Endometrium (tissue), 2 donors: ENCODE results near the gene C3.
"Not testable (repeated sequence)": the region's sequence is repeated elsewhere in the genome, so short reads cannot be mapped to it uniquely, and the experiment has no call there.

Experiments
- FAIRE-seq: peaks from 2 replicates; lab custom pipeline; 2012; peaks lifted over from hg19 to GRCh38; lab: Jason Lieb, UNC
- donor health status: control.
- donor health status: control.

Gene C3

GRCh38 chr19:6662702-6663101, 57.7 kb downstream of the C3 start:
- FAIRE-seq: no peak

DNA sequence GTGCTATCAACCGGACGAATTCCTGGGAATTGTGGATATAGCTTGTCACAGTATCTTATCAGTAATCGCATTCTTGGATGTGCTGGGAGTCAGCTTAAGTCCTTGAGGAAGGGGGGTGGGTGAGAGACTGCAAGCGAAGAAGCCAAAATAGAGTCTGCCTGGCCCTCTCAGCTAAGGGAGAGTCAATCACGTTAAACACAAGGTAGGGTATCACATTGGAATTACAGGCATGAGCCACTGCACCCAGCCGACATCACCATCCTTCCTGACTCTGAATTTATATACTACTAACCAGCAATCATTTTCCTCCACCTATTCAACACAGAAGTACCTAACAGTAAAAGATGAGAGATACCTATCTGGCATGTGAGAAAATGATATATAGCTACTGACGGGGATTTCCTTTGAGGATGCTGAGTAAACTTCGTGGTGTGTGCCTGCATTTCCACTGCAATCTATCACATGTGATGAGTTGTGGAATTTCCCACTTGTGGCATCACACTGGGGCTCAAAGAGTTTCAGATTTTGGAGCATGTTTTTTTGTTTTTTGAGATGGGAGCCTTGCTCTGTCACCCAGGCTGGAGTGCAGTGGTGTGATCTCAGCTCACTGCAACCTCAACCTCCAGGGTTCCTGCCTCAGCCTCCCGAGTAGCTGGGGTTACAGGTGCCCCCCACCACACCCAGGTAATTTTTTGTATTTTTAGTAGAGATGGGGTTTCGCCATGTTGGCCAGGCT, 58.8 kb downstream of the C3 start:
- FAIRE-seq: not testable (repeated sequence)

DNA sequence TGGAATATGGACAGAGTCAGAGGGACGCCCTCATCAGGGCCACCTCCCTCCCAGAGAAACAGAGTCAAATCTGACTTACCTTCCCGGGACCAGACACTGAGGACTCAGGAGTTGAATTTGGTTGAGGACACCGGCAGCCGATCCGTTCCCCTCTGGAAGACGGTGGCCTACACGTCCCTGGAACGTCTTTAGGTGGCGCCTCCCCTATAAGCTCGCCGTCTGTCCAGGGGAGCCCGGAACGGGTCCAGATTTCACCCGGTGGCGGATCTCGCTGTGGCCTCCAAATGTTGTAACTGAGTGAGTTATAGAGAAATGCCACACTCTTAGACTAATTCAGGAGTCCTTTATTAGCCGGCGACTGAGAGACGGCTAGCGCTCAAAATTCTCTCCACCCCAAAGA, 59.5 kb downstream of the C3 start:
- no peak for FAIRE-seq

DNA sequence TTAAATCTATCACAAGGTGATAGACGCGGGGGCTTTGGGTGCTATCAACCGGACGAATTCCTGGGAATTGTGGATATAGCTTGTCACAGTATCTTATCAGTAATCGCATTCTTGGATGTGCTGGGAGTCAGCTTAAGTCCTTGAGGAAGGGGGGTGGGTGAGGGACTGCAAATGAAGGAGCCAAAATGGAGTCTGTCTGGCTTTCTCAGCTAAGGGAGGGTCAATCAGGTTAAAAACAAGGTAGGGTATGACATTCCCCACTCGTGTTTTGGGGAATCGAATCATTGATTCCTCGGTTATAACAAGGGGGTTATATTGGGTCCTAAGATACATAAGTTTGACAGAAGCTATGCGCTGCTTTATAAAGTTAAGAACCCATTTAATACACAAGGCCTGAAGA, 64.1 kb downstream of the C3 start:
- FAIRE-seq: not testable (repeated sequence)

DNA sequence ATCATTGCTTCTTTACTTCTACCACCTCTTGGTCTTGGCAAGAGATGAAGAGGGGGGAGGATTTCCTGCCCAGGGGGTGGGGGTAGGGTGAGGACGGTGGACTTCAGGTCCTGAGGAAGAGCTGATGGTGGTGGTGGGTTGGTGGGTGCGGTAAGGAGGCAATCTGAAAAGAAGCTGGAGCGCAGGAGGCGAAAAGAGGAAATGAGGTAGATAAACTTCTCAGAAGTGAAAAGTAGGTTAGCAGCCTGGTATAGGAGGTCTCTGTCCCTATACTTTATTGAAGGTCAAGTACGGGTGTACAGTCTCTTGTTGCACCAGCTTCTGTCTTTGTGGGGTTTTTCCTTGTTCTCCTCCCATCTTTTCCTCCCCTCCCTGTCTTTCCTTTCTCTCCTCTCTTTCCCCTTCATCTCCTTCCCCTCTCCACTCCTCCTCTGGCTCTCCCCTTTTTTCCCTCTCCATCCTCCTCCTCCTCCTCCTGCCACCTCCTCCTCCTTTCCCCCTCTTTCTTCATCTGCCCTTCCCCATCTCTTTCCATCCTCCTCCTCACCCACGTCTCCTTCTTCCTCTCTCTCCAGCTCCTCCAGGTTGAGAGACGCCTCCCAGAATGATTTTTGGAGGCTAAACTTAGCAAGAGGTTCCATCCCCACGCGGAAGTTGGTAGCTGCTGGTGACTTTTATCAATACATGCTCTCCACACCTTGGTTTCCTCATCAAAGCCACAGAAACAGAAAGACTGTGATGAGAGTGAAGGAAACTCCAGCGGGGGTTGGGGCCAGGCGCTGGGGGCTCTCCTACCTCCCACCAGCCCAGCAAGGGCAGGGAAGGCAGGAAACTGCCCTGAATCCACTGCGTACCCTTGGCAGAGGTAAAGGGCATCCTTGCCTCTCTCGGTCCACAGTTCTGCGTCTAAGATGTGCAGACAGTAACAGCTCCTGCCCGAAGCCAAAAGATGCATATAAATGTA, 65.8 kb downstream of the C3 start:
- FAIRE-seq: no peak

DNA sequence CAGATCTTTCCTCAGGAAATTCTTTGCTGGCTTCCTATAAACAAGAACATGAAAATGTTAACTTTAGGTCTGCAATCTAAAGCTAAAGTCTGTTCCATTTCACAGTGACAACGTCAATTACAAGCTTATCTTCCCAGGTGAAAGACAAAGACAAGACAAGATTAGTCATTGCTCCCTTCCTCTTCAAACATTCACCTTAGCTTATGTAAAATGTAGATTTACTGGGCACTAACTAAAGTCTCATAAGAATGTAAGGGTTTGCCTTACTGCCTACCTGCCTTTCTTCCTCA, 67.7 kb downstream of the C3 start:
- FAIRE-seq: no peak

DNA sequence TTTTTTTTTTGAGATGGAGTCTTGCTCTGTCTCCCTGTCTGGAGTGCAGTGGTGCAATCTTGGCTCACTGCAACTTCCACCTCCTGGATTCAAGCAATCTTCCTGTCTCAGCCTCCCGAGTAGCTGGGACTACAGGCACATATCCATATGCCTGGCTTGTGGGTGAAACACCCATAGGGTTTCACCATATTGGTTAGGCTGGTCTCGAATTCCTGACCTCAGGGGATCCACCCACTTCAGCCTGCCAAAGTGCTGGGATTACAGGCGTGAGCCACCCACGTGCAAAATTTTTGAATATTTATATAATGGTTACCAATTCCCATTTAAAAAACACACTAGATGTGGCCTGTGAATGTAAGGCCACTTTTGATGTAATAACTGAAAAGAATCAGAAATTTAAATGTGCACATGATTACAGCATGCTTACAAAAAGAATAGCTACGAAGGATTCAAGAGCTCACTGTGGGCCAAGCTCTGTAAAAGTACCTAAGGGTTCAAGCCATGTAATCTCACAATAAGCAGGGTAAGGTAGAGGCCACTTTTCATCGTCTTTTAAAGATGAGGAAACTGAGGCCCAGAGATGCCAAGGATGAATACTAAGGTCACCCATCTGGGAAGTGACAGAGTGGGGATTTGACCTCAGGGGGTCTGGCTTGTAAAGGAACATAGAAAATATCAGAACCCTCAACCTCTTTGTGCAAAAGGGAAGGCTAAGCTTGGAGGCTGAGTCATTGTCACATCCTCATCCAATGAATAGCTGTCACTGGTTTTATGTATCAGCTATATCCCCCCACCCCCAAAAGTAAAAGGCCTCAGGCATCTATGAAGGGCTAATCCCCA, 68.3 kb downstream of the C3 start:
- no peak for FAIRE-seq

DNA sequence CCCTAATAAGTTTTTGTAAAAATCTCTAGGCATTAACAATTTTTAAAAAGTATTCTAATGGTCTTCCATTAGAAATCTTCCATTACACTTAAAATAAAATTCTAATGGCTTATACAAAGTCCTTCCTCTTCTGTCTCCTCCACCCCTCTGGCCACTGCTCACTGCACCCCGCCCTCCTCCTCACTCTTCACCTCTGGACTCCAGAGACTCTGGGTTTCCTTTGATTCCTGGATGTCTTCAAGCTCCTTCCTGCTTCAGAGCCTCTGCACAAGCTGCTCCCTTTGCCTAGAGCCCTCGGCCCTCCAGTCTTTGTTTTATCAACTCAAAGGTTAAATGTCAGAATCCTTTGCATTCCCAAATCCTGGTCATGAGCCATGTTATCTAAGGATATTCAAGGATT, 71.3 kb downstream of the C3 start:
- FAIRE-seq: no peak

GRCh38 chr19:6648141-6648715, 72.2 kb downstream of the C3 start:
- no peak for FAIRE-seq

DNA sequence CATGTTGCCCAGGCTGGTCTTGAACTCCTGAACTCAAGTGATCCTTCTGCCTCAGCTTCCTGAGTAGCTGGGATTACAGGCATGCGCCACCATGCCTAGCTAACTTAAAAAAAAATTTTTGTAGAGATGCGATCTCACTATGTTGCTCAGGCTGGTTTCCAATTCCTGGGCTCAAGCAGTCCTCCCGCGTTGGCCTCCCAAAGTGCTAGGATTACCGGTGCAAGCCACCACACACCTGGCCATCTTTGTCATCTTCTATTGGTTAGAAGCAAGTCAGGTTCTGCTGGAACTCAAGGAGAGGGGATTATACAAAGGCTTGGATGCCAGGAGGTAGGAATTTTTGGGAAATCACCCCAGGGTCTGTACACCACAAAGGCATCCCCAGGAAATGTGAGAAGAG, 75.7 kb downstream of the C3 start:
- no peak for FAIRE-seq

GRCh38 chr19:6640333-6640732, 80.1 kb downstream of the C3 start:
- not testable (repeated sequence) for FAIRE-seq

GRCh38 chr19:6639439-6639838, 81.0 kb downstream of the C3 start:
- FAIRE-seq: no peak

GRCh38 chr19:6633456-6633813, 87.0 kb downstream of the C3 start:
- FAIRE-seq: not testable (repeated sequence)

GRCh38 chr19:6632747-6633455, 87.5 kb downstream of the C3 start:
- not testable (repeated sequence) for FAIRE-seq

DNA sequence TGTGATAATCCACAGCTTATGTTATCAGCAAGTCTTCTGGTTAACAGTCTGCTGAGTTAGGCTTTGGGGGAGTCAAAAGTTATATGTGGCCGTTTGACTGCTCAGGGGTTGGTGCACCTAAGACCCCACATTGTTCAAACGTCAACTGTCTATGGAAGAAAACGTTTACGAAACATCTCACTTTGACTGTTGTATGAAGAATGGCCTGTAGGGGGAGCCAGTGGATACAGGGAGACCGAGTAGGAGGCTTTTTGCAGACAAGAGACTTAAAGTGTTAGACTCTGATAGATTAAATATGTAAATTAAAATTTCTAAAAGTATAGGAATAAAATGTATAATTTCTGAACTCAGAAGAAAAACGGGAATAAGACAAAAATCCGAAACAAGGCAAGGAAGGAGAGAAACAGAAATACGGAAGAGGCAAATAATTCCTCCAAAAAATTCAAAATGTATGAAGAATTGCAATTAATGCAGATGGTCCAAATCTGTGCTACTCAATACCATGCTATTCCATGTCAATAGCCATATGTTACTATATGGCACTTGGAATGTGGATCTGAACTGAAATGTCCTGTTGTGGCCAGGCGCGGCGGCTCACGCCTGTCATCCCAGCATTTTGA, 88.3 kb downstream of the C3 start:
- FAIRE-seq: peak; percentile 77
